Activated T-helper 1 cell treated with anti-CD3 and anti-CD28 coated beads, Interleukin-12 subunit alpha, Interleukin-12 subunit beta, Interleukin-2, Interleukin-4 antibody, amounts not matched to agents 30 ng/mL and 10 ng/mL and 1 ng/mL, durations not matched to agents 14 hours and 24 hours and 36 hours (primary cell): ENCODE data around the gene CDKAL1. TPM values are rescaled to one million over a fixed set of nuclear protein-coding genes. Genes with fewer than 3 reads are reported as not detected.
"Not testable (repeated sequence)": the region's sequence is repeated elsewhere in the genome, so short reads cannot be mapped to it uniquely, and the experiment has no call there.

ENCODE experiments used
- DNase-seq: peaks from one replicate; pipeline ENCODE4 v3.0.0; 2021; ENCODE audit warnings: low spot score
- H3K27ac Mint-ChIP-seq: one replicate; pipeline ENCODE4 v1.8.0; 2021; ENCODE audit warnings: mild to moderate bottlenecking, mixed read lengths
- H3K27me3 Mint-ChIP-seq: one replicate; pipeline ENCODE4 v1.8.0; 2022; ENCODE audit warnings: mild to moderate bottlenecking, moderate library complexity, mixed read lengths; ENCODE audit not compliant: insufficient read depth
- H3K36me3 Mint-ChIP-seq: one replicate; pipeline ENCODE4 v1.8.0; 2021; ENCODE audit warnings: low read depth, mixed read lengths
- H3K4me1 Mint-ChIP-seq: one replicate; pipeline ENCODE4 v1.8.0; 2021; ENCODE audit warnings: low read depth, mixed read lengths
- H3K4me3 Mint-ChIP-seq: one replicate; pipeline ENCODE4 v1.8.0; 2021; ENCODE audit warnings: mild to moderate bottlenecking, moderate library complexity, mixed read lengths
- H3K9me3 Mint-ChIP-seq: one replicate; pipeline ENCODE4 v1.8.0; 2021; ENCODE audit warnings: mixed read lengths
- intact Hi-C: fragments of 100-400 bp; cut with micrococcal nuclease; formaldehyde crosslinking; loops from one replicate; pipeline ENCODE4 v1.15.1; 2024
- total RNA-seq: library from RNA; stranded (reverse); gene quantifications from 2 replicates; pipeline ENCODE4 v1.2.3, GENCODE V29; 2022

CDKAL1 gene
- total RNA-seq, 1 donor from 2014 or later = 32.2 TPM

DNA sequence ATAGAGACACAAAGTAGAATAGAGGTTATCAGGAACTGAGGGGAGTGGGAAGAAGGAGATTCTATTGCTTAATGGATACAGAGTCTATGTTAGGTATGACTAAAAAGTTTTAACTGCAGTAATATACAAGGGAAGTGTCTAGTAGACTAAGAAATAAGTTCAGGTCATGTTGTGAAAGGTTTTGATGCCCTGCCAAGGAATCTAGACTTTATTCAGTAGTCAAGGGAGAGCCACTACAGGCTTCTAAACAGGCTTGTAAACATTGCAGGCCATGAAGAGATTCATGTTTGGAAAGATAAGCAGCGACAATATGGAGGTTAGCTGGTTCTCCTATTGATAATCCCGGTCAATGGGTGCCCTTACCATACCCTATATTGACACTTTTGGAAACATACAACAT lies 706.5 kb downstream of the CDKAL1 start:
- Mint-ChIP-seq H3K27ac (no peak overlapping the region), H3K4me3 (no peak overlapping the region), H3K36me3 (peaks cover 1% of the 10 kb centered on the region), H3K27me3 (no peaks in the 10 kb centered on the region), H3K4me1 (no peaks in the 10 kb centered on the region), H3K9me3 (no peaks in the 10 kb centered on the region)
- intact Hi-C loops = no loop called here
- no peak for DNase-seq

DNA sequence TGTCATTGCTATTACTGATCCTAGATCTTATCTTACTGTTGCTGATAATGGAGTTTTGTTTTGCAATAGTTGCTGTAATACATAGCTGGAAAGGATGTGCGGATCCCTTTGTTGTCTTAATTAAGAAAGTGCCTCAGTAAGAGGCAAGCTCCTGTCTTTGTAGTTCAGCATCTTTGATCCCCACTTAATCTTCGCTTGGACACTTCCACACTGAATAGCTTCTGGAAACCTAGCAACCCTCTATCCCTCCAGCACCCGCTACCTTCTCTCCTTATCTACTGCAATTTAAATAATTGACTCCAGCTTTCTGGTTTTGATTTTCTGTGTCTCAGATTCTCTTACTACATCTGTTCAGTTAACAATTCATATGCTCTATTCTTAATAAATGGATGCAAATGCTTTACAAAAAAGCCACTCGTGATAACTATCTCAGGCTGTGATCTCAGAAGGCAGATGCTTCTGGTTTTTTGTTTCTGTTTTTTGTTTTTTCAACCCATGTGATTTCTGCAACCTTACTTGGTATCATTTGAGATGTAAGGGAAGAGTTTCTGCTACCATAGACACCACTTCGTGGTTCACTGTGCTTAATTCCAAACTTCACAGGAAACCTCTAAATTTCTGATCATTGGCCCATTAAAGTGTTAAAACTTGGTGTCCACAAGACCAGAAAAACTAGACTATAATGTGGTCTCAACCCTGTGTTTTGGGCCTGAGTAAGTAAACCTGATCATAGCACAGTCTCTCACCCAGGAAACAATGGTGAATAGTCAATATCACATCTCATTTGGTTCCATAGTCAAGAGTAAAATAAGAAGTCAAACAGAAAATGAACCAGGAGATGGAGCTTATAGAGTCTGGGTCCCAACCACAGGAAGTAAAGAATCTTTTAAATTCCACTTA lies 707.2 kb downstream of the CDKAL1 start:
- no peak overlapping the region for H3K27ac Mint-ChIP-seq
- H3K36me3 Mint-ChIP-seq = peaks cover 1% of the 10 kb centered on the region
- no peaks in the 10 kb centered on the region for H3K27me3 Mint-ChIP-seq
- H3K9me3 Mint-ChIP-seq = no peaks in the 10 kb centered on the region
- intact Hi-C loops = no loop called here
- no peaks in the 10 kb centered on the region for H3K4me1 Mint-ChIP-seq
- no peak for DNase-seq
- H3K4me3 Mint-ChIP-seq = no peak overlapping the region

DNA sequence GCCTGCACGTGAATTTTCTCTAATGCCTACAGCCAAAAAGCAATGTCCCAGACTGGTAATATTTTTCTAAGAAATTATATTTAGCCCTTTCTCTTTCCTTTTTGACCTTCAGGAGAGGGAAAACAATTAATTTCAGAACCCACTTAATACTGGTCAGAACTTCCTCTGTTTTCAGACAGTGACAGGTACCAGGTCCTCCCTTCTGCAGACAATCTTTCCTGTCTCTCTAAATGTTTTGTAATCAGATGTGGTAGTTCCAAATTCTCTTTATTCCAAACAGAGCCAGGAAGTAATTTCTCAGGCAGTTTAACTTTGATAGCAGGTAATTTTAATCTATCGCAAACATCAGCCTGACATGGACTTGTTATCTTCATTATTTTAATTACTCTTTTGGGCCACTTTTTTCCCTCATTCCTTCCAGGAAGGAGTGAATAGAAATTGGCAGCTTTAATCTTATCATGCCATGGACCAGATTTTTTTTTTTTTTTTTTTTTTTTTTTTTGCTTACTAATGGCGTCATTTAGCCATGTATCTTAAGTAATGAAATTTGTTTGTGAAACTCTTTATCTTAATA lies 710.7 kb downstream of the CDKAL1 start:
- DNase-seq = no peak
- no peak overlapping the region for H3K4me3 Mint-ChIP-seq
- H3K4me1 Mint-ChIP-seq = no peaks in the 10 kb centered on the region
- intact Hi-C loops = no loop called here
- H3K27ac Mint-ChIP-seq = no peak overlapping the region
- no peaks in the 10 kb centered on the region for H3K9me3 Mint-ChIP-seq
- H3K36me3 Mint-ChIP-seq = no peaks in the 10 kb centered on the region
- H3K27me3 Mint-ChIP-seq = no peaks in the 10 kb centered on the region

DNA sequence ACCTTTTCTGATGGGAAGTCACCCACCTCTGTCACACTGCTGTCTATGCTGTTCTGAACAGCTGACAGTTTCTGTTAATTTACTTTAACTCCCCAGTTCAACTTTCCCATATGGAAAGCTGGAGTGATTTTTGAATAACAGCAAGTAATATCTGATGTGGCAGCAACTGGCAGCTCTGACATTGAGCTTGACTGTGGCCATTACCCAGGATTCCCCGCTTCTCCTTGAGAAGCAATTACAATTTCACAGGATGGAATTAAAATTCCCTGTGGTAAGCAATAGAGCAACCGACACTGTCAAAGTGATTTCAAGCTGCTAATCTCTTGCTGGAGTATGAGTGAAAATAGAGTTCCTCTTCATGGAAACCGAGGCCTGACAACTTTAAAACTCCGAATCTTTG lies 711.2 kb downstream of the CDKAL1 start:
- no peak for DNase-seq
- no peak overlapping the region for H3K27ac Mint-ChIP-seq
- no peaks in the 10 kb centered on the region for H3K27me3 Mint-ChIP-seq
- intact Hi-C loops = no loop called here
- no peak overlapping the region for H3K4me3 Mint-ChIP-seq
- H3K9me3 Mint-ChIP-seq = no peaks in the 10 kb centered on the region
- no peaks in the 10 kb centered on the region for H3K4me1 Mint-ChIP-seq
- no peaks in the 10 kb centered on the region for H3K36me3 Mint-ChIP-seq

DNA sequence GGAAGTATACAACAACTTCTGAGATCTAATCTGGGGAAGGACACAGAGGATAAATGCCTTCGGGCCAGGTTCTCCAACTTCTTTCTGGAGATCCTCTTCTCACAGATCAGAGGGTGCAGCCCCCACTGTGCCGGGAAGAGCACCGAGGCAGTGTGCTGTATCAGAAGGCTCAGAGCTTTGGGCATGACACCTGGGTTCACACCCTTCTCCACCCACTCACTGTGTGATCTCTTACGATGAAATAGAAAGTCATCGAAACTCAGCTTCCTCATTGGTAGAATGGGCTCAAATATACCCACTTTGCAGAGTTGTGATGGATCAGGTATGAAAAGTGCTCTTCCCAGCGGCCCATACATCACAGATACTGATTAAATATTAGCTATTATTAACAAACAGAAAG lies 711.8 kb downstream of the CDKAL1 start:
- no peaks in the 10 kb centered on the region for H3K36me3 Mint-ChIP-seq
- no peaks in the 10 kb centered on the region for H3K9me3 Mint-ChIP-seq
- no peaks in the 10 kb centered on the region for H3K27me3 Mint-ChIP-seq
- no peak overlapping the region for H3K4me3 Mint-ChIP-seq
- intact Hi-C loops = no loop called here
- no peak for DNase-seq
- no peaks in the 10 kb centered on the region for H3K4me1 Mint-ChIP-seq
- no peak overlapping the region for H3K27ac Mint-ChIP-seq

DNA sequence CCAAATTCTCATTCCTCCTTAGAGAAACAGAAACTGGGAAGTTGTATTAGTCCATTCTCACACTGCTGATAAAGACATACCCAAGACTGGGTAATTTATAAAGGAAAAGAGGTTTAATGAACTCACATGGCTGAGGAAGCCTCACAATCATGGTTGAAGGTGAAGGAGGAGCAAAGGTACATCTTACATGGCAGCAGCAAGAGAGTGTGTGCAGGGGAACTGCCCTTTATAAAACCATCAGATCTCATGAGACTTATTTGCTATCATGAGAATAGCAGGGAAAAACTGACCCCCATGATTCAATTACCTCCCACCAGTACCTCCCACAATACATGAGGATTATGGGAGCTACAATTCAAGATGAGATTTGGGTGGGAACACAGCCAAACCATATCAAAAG lies 720.2 kb downstream of the CDKAL1 start:
- H3K4me3 Mint-ChIP-seq, H3K36me3 Mint-ChIP-seq, H3K27me3 Mint-ChIP-seq, DNase-seq, intact Hi-C loops, H3K9me3 Mint-ChIP-seq, H3K27ac Mint-ChIP-seq, H3K4me1 Mint-ChIP-seq: not testable (repeated sequence)

DNA sequence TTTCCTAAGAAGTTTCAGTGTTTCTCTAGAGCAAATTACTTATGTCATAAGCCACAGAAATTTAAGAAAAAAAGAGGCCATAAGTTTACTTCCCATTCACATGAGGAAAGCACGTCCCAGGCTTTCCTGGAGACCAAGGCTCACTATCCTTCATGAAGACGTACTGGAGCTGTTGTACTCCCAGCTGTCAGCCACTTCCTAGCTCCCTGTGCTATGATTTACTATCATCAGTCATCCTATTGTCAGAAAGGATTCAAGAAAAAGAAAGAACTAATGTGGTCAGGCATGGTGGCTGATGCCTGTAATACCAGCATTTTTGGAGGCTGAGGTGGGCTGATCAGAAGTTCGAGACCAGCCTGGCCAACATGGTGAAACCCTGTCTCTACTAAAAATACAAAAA lies 721.9 kb downstream of the CDKAL1 start:
- no peaks in the 10 kb centered on the region for H3K27me3 Mint-ChIP-seq
- H3K4me1 Mint-ChIP-seq = peaks cover 5% of the 10 kb centered on the region
- intact Hi-C loops = no loop called here
- H3K9me3 Mint-ChIP-seq = no peaks in the 10 kb centered on the region
- H3K4me3 Mint-ChIP-seq = no peak overlapping the region
- DNase-seq = no peak
- H3K36me3 Mint-ChIP-seq = no peaks in the 10 kb centered on the region
- no peak overlapping the region for H3K27ac Mint-ChIP-seq

DNA sequence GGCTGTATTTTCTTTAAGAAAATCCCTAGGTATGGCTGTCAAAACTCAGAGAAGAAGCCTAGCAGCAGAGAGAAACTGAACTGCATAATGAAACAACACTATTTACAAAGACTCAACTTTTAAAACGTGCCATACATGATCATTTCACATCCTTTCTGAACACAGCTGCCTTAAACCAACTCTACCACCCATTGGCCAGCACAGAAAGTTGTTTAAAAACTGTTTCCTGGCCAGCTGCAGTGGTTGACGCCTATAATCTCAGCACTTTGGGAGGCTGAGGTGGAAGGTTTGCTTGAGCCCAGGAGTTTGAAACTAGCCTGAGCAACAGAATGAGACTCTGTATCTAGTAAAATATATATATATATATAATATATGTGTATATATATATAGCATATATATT lies 722.9 kb downstream of the CDKAL1 start:
- Mint-ChIP-seq H3K9me3 (no peaks in the 10 kb centered on the region), H3K36me3 (no peaks in the 10 kb centered on the region), H3K4me3 (no peak overlapping the region), H3K4me1 (peaks cover 5% of the 10 kb centered on the region), H3K27me3 (no peaks in the 10 kb centered on the region), H3K27ac (no peak overlapping the region)
- intact Hi-C loops = no loop called here
- DNase-seq = no peak

DNA sequence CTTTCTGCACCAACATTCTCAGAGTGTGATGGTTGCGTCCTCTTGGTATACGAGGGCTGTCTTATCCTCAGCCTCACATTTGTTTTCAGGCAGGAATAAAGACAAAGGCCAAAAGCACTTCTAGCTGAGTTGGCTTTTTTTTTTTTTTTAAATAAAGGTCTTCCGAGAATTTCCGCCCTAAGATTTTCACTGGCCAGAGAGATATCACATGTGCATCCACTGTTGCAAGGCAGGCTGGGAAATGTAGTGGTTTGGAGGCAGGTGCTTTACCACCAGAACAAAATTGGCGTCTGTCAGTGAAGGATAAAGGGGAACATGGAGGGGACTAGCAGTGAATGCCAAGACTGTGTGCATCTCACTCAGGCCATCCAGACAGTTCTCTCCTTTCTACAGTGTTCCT lies 724.4 kb downstream of the CDKAL1 start:
- peaks cover 5% of the 10 kb centered on the region for H3K4me1 Mint-ChIP-seq
- no peak for DNase-seq
- intact Hi-C loops = no loop called here
- peaks cover 5% of the 10 kb centered on the region for H3K9me3 Mint-ChIP-seq
- no peak overlapping the region for H3K4me3 Mint-ChIP-seq
- H3K36me3 Mint-ChIP-seq = peaks cover 1% of the 10 kb centered on the region
- H3K27me3 Mint-ChIP-seq = no peaks in the 10 kb centered on the region
- no peak overlapping the region for H3K27ac Mint-ChIP-seq

DNA sequence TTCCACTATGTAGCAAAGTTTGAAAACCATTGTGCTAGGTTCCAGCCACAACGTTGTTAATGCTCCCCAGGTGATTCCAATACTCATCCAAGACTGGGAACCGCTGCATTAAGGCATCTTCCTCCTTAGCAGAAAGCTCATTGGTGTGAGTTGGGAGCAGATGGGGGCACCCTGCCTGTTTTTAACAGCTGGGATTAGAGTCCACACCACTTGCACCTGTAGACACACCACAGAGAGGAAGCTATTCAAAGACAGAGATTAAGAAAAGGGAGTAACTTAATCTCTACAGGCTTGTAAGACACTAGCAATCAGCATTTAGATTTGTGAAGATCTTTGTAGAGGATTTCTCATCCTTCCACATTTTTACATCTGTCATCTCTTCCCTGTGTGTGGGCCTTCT lies 725.4 kb downstream of the CDKAL1 start:
- H3K27ac Mint-ChIP-seq = no peak overlapping the region
- no peak for DNase-seq
- H3K4me3 Mint-ChIP-seq = no peak overlapping the region
- peaks cover 5% of the 10 kb centered on the region for H3K9me3 Mint-ChIP-seq
- peaks cover 10% of the 10 kb centered on the region for H3K4me1 Mint-ChIP-seq
- H3K36me3 Mint-ChIP-seq = peaks cover 1% of the 10 kb centered on the region
- H3K27me3 Mint-ChIP-seq = no peaks in the 10 kb centered on the region
- intact Hi-C loops = no loop called here

DNA sequence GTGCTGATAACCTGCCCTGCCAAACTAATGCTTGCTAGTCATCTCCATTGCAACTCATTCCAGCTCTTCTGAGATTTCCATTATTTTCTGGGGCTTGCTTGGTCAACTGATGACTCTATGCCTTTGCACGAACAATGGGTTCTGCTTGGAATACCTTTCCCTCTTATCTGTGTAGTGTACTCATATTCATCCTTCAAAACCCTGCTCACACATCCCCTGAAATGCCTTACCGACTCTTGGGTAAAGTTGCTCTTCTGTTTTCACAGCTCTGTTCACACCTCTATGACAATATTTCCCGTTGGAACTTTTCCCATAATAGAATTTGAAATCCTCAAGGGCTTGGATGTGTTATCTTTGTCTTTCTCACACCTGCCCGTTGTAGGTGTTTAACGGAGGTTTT lies 728.2 kb downstream of the CDKAL1 start:
- H3K36me3 Mint-ChIP-seq = peaks cover 1% of the 10 kb centered on the region

DNA sequence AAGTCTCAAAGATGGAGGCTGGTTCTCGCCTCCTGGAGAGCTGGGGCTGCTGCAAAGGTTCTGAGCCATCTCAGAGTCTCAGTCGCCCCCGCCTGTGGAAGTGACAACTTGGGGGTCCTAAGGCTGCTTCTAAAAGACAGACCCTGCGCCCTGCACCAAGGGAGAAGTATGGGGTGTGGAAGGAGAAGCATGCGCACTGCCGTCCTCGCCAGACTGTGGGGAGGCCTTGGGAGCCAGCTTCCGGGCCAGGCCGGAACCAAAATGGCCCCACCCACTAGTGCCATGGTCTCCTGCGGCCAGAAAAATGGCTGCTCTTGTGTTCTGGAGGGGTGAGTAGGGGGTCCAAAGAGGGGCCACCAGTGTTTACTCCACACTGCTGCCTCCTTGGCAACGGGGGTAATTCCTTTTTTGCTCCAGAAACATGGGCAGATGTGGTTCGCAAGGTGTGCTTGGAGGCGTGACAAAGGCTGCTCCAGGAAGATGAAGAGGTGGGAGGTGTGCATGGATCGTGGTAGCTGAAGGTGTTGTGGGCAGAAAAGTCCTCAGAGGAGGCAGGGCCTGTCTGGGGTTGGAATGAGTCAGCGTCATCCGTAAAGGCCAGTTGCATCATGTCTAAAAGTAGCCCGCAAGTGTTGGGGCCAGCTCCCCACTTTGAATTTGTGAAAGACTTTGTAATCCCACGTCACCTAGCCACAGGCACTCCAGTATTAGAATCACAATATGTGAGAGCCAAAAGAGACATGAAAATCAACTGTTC lies 729.5 kb downstream of the CDKAL1 start:
- Mint-ChIP-seq H3K4me1 (peaks cover 20% of the 10 kb centered on the region), H3K27ac (peak overlapping the region; percentile 41), H3K36me3 (peaks cover 1% of the 10 kb centered on the region), H3K4me3 (no peak overlapping the region), H3K9me3 (peaks cover 7% of the 10 kb centered on the region), H3K27me3 (no peaks in the 10 kb centered on the region)
- no peak for DNase-seq
- intact Hi-C loops = loop anchor here (2.0 kb wide), 1 partner anchor 175 kb away; no protein-coding TSS in a partner anchor

More for the DNA sequence above, 728.2 kb downstream of the CDKAL1 start:
- DNase-seq = no peak
- no peak overlapping the region for H3K4me3 Mint-ChIP-seq
- intact Hi-C loops = no loop called here
- peaks cover 7% of the 10 kb centered on the region for H3K9me3 Mint-ChIP-seq
- no peak overlapping the region for H3K27ac Mint-ChIP-seq
- H3K27me3 Mint-ChIP-seq = no peaks in the 10 kb centered on the region
- peaks cover 20% of the 10 kb centered on the region for H3K4me1 Mint-ChIP-seq
